LNCaP clone FGC (cell line): ENCODE data around the gene SCAMP4.

Source experiments
- DNase-seq: peaks from one replicate; pipeline ENCODE4 v3.0.0-alpha.2; 2011; ENCODE audit warnings: low read depth
- H3K4me3 ChIP-seq: 2 replicates; pipeline ENCODE4 v1.5.1; 2011; ENCODE audit warnings: mild to moderate bottlenecking, low read depth, low read length, control low read depth
- CTCF ChIP-seq: IDR thresholded peaks from 2 replicates; pipeline ENCODE4 v1.5.1; 2012; ENCODE audit warnings: mild to moderate bottlenecking; ENCODE audit not compliant: control insufficient read depth, insufficient read depth; ENCODE audit errors: extremely low read depth

SCAMP4 gene

GRCh38 chr19:1912760-1913505, 7.7 kb downstream of the SCAMP4 start:
- DNase-seq: no peak
- TF ChIP-seq CTCF: no peak
- H3K4me3 ChIP-seq: no peak overlapping the region

- no peak for TF ChIP-seq CTCF
- no peak overlapping the region for H3K4me3 ChIP-seq
- no peak for DNase-seq
Measured at GRCh38 chr19:1913781-1914577, 8.8 kb downstream of the SCAMP4 start.

GRCh38 chr19:1914826-1915341, 9.7 kb downstream of the SCAMP4 start:
- H3K4me3 ChIP-seq: no peak overlapping the region
- no peak for TF ChIP-seq CTCF
- DNase-seq: no peak

- DNase-seq: no peak
- no peak overlapping the region for H3K4me3 ChIP-seq
- no peak for TF ChIP-seq CTCF
Measured at GRCh38 chr19:1917146-1917545, 11.9 kb downstream of the SCAMP4 start.

GRCh38 chr19:1917926-1918325, 12.7 kb downstream of the SCAMP4 start:
- TF ChIP-seq CTCF: no peak
- no peak for DNase-seq

GRCh38 chr19:1918975-1919374, 13.8 kb downstream of the SCAMP4 start:
- TF ChIP-seq CTCF: no peak
- H3K4me3 ChIP-seq: no peak overlapping the region
- DNase-seq: no peak

More at GRCh38 chr19:1917926-1918325, 12.7 kb downstream of the SCAMP4 start:
- H3K4me3 ChIP-seq: no peak overlapping the region

GRCh38 chr19:1920644-1921043, 15.4 kb downstream of the SCAMP4 start:
- no peak overlapping the region for H3K4me3 ChIP-seq
- DNase-seq: no peak
- no peak for TF ChIP-seq CTCF
